HepG2 (cell line): ENCODE results near the gene CCDC106. TPM values are rescaled to one million over a fixed set of nuclear protein-coding genes. Genes with fewer than 3 reads are reported as not detected.

ENCODE experiments used
- BRCA1 ChIP-seq: sonication (generic); formaldehyde crosslinking; IDR thresholded peaks from 2 replicates; pipeline ENCODE4 v1.4.0; 2020; ENCODE audit warnings: missing genetic modification reagents
- ELF1 ChIP-seq: sonication (generic); formaldehyde crosslinking; IDR thresholded peaks from 2 replicates; pipeline ENCODE4 v1.4.0; 2020; ENCODE audit warnings: missing genetic modification reagents
- ELF3 ChIP-seq: IDR thresholded peaks from 2 replicates; pipeline ENCODE4 v1.6.1; 2016; ENCODE audit warnings: missing genetic modification reagents, missing compliant biosample characterization
- FOXO1 ChIP-seq: sonication (generic); formaldehyde crosslinking; IDR thresholded peaks from 2 replicates; pipeline ENCODE4 v1.4.0; 2020; ENCODE audit warnings: missing genetic modification reagents
- GLI4 ChIP-seq: sonication (generic); formaldehyde crosslinking; IDR thresholded peaks from 2 replicates; pipeline ENCODE4 v1.5.1; 2020; ENCODE audit warnings: missing genetic modification reagents, mild to moderate bottlenecking, moderate library complexity, borderline replicate concordance
- NR0B2 ChIP-seq: sonication (generic); formaldehyde crosslinking; IDR thresholded peaks from 2 replicates; pipeline ENCODE4 v1.4.0; 2020; ENCODE audit warnings: mild to moderate bottlenecking, missing genetic modification reagents
- RERE ChIP-seq: IDR thresholded peaks from 2 replicates; pipeline ENCODE4 v1.6.1; 2016; ENCODE audit warnings: low read depth, missing genetic modification reagents, missing compliant biosample characterization
- SALL1 ChIP-seq: sonication (generic); formaldehyde crosslinking; IDR thresholded peaks from 2 replicates; pipeline ENCODE4 v1.8.0; 2022; ENCODE audit warnings: mild to moderate bottlenecking, missing genetic modification reagents
- SNAI1 ChIP-seq: sonication (generic); formaldehyde crosslinking; IDR thresholded peaks from 2 replicates; pipeline ENCODE4 v1.5.0; 2020; ENCODE audit warnings: mild to moderate bottlenecking, missing genetic modification reagents, borderline replicate concordance
- TOPORS ChIP-seq: sonication (generic); formaldehyde crosslinking; IDR thresholded peaks from 2 replicates; pipeline ENCODE4 v1.8.0; 2023; ENCODE audit warnings: mild to moderate bottlenecking, missing genetic modification reagents
- U2AF1 ChIP-seq: fragments of 200-400 bp; formaldehyde crosslinking; optimal IDR thresholded peaks from 2 replicates; pipeline ENCODE3; 2017; ENCODE audit warnings: mild to moderate bottlenecking, low read depth, low read length
- WIZ ChIP-seq: sonication (generic); formaldehyde crosslinking; IDR thresholded peaks from 2 replicates; pipeline ENCODE4 v1.5.1; 2020; ENCODE audit warnings: mild to moderate bottlenecking, missing genetic modification reagents
- ZNF18 ChIP-seq: sonication (generic); formaldehyde crosslinking; IDR thresholded peaks from 2 replicates; pipeline ENCODE4 v1.8.0; 2022; ENCODE audit warnings: mild to moderate bottlenecking, missing genetic modification reagents; ENCODE audit not compliant: insufficient replicate concordance
- ZNF460 ChIP-seq: sonication (generic); formaldehyde crosslinking; IDR thresholded peaks from 2 replicates; pipeline ENCODE4 v1.5.1; 2020; ENCODE audit warnings: missing genetic modification reagents, mild to moderate bottlenecking, borderline replicate concordance
- ZNF530 ChIP-seq: sonication (generic); formaldehyde crosslinking; IDR thresholded peaks from 2 replicates; pipeline ENCODE4 v1.5.0; 2020; ENCODE audit warnings: low read depth, mild to moderate bottlenecking, missing genetic modification reagents
- ZNF709 ChIP-seq: sonication (generic); formaldehyde crosslinking; IDR thresholded peaks from 2 replicates; pipeline ENCODE4 v1.5.0; 2020; ENCODE audit warnings: mild to moderate bottlenecking, missing genetic modification reagents
- ZNF740 ChIP-seq: sonication (generic); formaldehyde crosslinking; IDR thresholded peaks from 2 replicates; pipeline ENCODE4 v1.4.0; 2020; ENCODE audit warnings: missing genetic modification reagents
- ZNF788 ChIP-seq: sonication (generic); formaldehyde crosslinking; IDR thresholded peaks from 2 replicates; pipeline ENCODE4 v1.5.0; 2020; ENCODE audit warnings: mild to moderate bottlenecking, missing genetic modification reagents, borderline replicate concordance
- ZSCAN20 ChIP-seq: sonication (generic); formaldehyde crosslinking; IDR thresholded peaks from 2 replicates; pipeline ENCODE4 v1.4.0; 2020; ENCODE audit warnings: missing genetic modification reagents, mild to moderate bottlenecking, borderline replicate concordance
- polyA plus RNA-seq, 8 experiments: library from polyadenylated mRNA; depleted of rRNA in 3 of 8; stranded (reverse) in 7 of 8; unstranded in 1 of 8; fragments of >200 nt; fragmentation: Illumina TruSeq in 4 of 8; extraction: Trizol in 4 of 8; gene quantifications; 2 replicates each; pipeline versions ENCODE4 v1.2.1 to v1.2.3, GENCODE V29; 2011 to 2016; ENCODE audit warnings: low read depth in 4 of 8, missing spikeins in 1 of 8, mixed read lengths in 1 of 8; ENCODE audit not compliant: insufficient read depth in 1 of 8
- total RNA-seq, 5 experiments: library from RNA; depleted of rRNA; stranded (reverse); fragments of >200 nt; fragmentation: Illumina TruSeq; extraction: Trizol; gene quantifications; 2 replicates each; pipeline ENCODE4 v1.2.3, GENCODE V29; 2016; ENCODE audit warnings: low read depth in 1 of 5

The CCDC106 gene
- total and polyA plus RNA-seq, 2 of the 13 experiments (the other 11 are each of a cell fraction or from before 2014, with no cell fraction given): 4.7 to 8.8 TPM

GRCh38 chr19:55654868-55655647 lies 7.0 kb downstream of the CCDC106 start, which contains the start of gene U2AF2 (continued):
- peak; percentile 52; the same call in 1 of the 2 replicates for TF ChIP-seq GLI4 (CRISPR knock-in tag)
- TF ChIP-seq SALL1 (CRISPR knock-in tag): peak; percentile 61
- TF ChIP-seq U2AF1: peak; percentile 76
- peak; percentile 22; the same call in 1 of the 2 replicates for TF ChIP-seq SNAI1
- peak; percentile 73; the same call in 1 of the 2 replicates for TF ChIP-seq NR0B2 (CRISPR knock-in tag)
- peak; percentile 78; the same call in 1 of the 2 replicates for TF ChIP-seq WIZ
- 0 out of 2 replicates have a peak, but pooled peaks have one; percentile 23 for TF ChIP-seq BRCA1 (CRISPR knock-in tag)
- TF ChIP-seq TOPORS: peak; percentile 43; the same call in 1 of the 2 replicates
- TF ChIP-seq ELF3 (CRISPR knock-in tag): peak; percentile 47; the same call in 1 of the 2 replicates
- peak; percentile 87; the same call in 1 of the 2 replicates for TF ChIP-seq ZNF709 (CRISPR knock-in tag)
- TF ChIP-seq ELF1 (CRISPR knock-in tag): peak; percentile 84
- 0 out of 2 replicates have a peak, but pooled peaks have one; percentile 65 for TF ChIP-seq ZSCAN20 (CRISPR knock-in tag)
- TF ChIP-seq ZNF740 (CRISPR knock-in tag): peak; percentile 96; the same call in 1 of the 2 replicates
- TF ChIP-seq ZNF460 (CRISPR knock-in tag): no peak
- peak; percentile 44 for TF ChIP-seq ZNF18 (CRISPR knock-in tag)
- no peak for TF ChIP-seq RERE
- TF ChIP-seq FOXO1 (CRISPR knock-in tag): 0 out of 2 replicates have a peak, but pooled peaks have one; percentile 19
- TF ChIP-seq ZNF530 (CRISPR knock-in tag): no peak
- TF ChIP-seq ZNF788 (CRISPR knock-in tag): peak; percentile 60; the same call in 1 of the 2 replicates
